NB4 (cell line): Measurements from ENCODE around the gene B3GNT7.
A peak's percentile ranks its signal among the peaks of the same experiment; 100 is the strongest.

Experiments
- DNase-seq: peaks from one replicate; pipeline ENCODE4 v3.0.0; 2010; ENCODE audit warnings: low read depth
- H3K4me3 ChIP-seq: one replicate; pipeline ENCODE4 v1.5.1; 2011; ENCODE audit warnings: mild to moderate bottlenecking, low read depth, low read length, moderate library complexity
- MYC ChIP-seq: IDR thresholded peaks from 2 replicates; pipeline ENCODE4 v1.6.1; 2011; ENCODE audit warnings: low read depth, low read length
- POLR2A ChIP-seq: IDR thresholded peaks from 2 replicates; pipeline ENCODE4 v1.6.1; 2011; ENCODE audit warnings: mild to moderate bottlenecking; ENCODE audit not compliant: insufficient read length; ENCODE audit errors: extremely low read depth
- TF ChIP-seq, protein P1 (sequence below): IDR thresholded peaks from 2 replicates; pipeline ENCODE4 v1.6.1; 2011; ENCODE audit warnings: low read depth, low read length
- TF ChIP-seq, protein P2 (sequence below): IDR thresholded peaks from one replicate; pipeline ENCODE4 v1.5.1; 2012; ENCODE audit warnings: low read depth, low read length

Gene B3GNT7

DNA sequence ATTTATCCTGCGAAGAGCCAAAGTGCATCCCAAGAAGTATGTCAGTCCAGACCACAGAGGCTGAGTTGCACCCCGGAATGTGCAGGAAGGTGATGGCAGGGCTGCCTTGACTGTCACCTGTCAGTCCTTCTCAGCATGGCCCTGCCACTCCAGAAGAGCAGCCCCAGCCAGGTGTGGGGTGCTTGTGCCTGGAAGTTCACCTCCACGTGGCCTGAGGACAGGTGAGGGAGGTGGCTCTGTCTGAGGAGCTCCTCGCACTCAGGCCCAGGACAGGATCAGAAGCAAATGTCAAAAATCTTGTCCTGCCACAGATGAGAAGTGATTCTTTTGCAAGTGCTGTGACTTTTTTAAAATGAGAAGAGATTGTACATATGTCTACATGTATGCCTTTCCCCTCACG, 31.4 kb upstream of the B3GNT7 start:
- H3K4me3 ChIP-seq = no peak overlapping the region
- no peak for DNase-seq
- TF ChIP-seq POLR2A = no peak
- TF ChIP-seq, protein P1, sequence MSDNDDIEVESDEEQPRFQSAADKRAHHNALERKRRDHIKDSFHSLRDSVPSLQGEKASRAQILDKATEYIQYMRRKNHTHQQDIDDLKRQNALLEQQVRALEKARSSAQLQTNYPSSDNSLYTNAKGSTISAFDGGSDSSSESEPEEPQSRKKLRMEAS = no peak
- no peak for TF ChIP-seq MYC

DNA sequence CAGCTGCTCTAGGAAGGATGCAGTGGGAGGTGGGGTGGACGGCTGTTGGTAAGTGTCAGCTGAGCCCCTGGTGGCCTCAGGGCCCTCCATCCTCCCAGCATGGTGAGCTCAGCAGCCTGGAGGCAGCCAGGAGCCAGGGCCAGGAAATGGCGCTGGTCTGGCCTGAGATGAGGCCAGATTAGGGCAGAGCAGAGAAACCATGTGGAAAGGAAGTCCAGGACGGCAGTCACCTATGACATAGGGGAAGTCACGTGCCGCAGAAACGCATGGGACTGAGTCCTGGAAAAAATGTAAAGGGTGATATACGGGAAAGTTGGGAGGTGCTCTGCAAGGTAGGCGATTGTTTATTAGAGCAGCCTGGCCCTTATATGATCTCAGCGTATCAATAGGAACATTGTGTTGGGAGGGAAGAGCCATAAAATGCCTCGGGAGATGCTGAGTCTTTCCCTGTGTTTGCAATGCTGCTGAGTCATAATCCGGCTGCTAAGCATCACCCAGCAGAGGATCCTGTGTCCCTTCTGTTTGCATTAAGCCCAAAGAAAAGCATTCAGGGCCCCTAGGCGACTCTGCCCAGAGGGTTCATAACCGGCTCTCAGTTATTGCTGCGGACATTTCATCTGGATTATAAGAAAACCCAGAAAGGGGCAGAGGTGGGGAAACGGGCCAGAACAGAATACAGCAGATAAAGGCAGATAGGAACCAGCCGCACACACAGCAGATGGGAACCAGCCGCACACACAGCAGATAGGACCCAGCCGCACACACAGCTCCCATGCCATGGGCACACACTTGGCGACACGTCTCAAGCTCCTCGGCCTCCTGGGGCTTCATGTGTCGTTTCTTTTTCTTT, 30.3 kb upstream of the B3GNT7 start:
- no peak for TF ChIP-seq POLR2A
- no peak for TF ChIP-seq MYC
- TF ChIP-seq, protein P2, sequence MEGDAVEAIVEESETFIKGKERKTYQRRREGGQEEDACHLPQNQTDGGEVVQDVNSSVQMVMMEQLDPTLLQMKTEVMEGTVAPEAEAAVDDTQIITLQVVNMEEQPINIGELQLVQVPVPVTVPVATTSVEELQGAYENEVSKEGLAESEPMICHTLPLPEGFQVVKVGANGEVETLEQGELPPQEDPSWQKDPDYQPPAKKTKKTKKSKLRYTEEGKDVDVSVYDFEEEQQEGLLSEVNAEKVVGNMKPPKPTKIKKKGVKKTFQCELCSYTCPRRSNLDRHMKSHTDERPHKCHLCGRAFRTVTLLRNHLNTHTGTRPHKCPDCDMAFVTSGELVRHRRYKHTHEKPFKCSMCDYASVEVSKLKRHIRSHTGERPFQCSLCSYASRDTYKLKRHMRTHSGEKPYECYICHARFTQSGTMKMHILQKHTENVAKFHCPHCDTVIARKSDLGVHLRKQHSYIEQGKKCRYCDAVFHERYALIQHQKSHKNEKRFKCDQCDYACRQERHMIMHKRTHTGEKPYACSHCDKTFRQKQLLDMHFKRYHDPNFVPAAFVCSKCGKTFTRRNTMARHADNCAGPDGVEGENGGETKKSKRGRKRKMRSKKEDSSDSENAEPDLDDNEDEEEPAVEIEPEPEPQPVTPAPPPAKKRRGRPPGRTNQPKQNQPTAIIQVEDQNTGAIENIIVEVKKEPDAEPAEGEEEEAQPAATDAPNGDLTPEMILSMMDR = no peak
- TF ChIP-seq, protein P1 = no peak
- DNase-seq = no peak
- no peak overlapping the region for H3K4me3 ChIP-seq

DNA sequence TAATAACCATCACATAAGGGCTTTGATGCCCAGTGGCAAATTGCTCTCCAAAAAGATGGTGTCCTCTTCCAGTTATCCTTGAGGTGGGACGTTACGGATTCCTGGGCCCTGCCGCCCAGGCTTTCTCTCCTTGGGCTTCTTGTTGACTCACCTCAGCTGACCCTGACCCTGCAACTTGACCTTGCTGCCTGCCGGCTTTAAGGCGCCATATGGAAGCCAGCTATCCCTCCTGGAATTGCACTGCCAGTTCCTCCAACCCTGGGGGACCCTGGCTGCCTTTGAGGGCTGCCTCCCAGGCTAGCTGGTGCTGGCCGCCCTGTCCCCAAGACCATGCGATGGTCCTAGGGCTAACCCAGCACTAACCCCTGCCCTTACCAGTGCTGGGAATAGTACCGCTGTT, 28.3 kb upstream of the B3GNT7 start:
- no peak for DNase-seq
- TF ChIP-seq, protein P1 = no peak
- TF ChIP-seq POLR2A = no peak
- no peak for TF ChIP-seq MYC
- TF ChIP-seq, protein P2 = no peak
- H3K4me3 ChIP-seq = no peak overlapping the region

DNA sequence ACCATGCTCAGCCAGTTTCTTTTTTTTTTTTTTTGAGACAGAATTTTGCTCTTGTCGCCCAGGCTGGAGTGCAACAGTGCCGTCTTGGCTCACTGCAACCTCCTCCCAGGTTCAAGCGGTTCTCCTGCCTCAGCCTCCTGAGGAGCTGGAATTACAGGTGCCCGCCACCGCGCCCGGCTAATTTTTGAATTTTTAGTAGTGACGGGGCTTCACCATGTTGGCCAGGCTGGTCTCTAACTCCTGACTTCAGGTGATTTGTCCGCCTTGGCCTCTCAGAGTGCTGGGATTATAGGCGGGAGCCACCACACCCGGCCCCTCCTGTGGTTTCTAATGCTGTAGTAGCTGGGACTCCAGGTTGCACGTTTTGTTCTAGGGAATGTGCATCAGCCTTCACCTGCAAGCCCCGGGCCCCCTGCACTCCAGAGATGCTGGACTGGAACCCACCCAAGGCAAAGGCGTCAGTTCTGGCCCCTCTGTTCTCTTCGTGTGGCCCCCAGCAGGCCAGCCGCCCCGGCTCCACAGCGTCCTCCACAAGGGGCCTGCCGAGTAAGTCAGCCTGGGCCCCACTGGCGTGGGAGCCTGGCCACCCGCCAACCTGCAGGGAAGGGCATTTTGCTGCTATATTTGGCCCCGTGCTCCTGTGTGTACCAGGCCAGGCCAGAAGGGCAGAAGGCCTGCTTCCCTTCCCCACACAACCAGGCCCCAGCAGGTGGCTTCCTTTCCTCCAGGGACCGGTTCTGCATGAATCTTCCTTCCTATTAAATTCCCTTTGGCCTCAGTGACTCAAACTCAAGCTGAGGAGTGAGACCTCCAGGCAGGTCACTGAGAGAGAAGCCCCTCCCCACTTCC, 25.7 kb upstream of the B3GNT7 start:
- H3K4me3 ChIP-seq = no peak overlapping the region
- TF ChIP-seq MYC = no peak
- TF ChIP-seq, protein P1 = no peak
- no peak for TF ChIP-seq POLR2A
- TF ChIP-seq, protein P2 = no peak
- DNase-seq = peak; percentile 46

DNA sequence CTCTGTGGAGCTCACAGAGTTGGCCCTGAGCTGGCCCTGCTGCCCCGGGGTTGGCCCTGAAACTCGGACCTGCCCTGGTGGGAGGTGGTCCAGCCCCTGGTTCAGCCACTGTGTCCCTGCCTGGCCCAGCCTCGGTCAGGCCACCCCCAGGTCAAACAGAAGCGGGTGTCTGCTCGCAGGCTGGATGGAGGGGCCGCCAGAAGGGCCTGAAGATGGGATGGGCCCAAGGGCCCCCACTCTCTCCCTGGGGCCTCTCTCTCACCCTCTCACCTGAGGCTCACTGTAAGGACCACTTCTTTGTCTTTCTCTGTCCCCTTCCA, 25.1 kb upstream of the B3GNT7 start:
- TF ChIP-seq POLR2A (no peak), MYC (no peak)
- TF ChIP-seq, protein P1 = no peak
- TF ChIP-seq, protein P2 = no peak
- no peak for DNase-seq
- no peak overlapping the region for H3K4me3 ChIP-seq
